Neutrophil (primary cell): Measurements from ENCODE around the gene FAM168B.

Experiments used
- H3K27ac ChIP-seq: fragments of 200-600 bp; sonication (generic); 2 replicates; pipeline ENCODE4 v1.5.1; 2016; ENCODE audit warnings: mild to moderate bottlenecking, moderate library complexity
- H3K27me3 ChIP-seq: fragments of 200-600 bp; sonication (generic); 2 replicates; pipeline ENCODE4 v1.6.0; 2016; ENCODE audit warnings: mild to moderate bottlenecking
- H3K36me3 ChIP-seq: fragments of 200-600 bp; sonication (generic); 2 replicates; pipeline ENCODE4 v1.5.1; 2017
- H3K4me1 ChIP-seq, 2 experiments: fragments of 200-600 bp in 1 of 2; sonication (generic) in 1 of 2; 1 replicate in 1 of 2; 2 replicates in 1 of 2; pipeline versions ENCODE4 v1.5.1 to v1.6.1; 2013 to 2016; ENCODE audit warnings: low read depth in 1 of 2, low read length in 1 of 2, mild to moderate bottlenecking in 1 of 2, moderate library complexity in 1 of 2; ENCODE audit not compliant: control insufficient read depth in 1 of 2, insufficient read depth in 1 of 2
- H3K4me3 ChIP-seq, 2 experiments: fragments of 200-600 bp in 1 of 2; sonication (generic) in 1 of 2; 1 replicate in 1 of 2; 2 replicates in 1 of 2; pipeline ENCODE4 v1.5.1; 2013 to 2016; ENCODE audit warnings: low read depth in 1 of 2, low read length in 1 of 2, mild to moderate bottlenecking in 1 of 2, moderate library complexity in 1 of 2
- H3K9me3 ChIP-seq: fragments of 200-600 bp; sonication (generic); 2 replicates; pipeline ENCODE4 v1.5.1; 2016
- TF ChIP-seq, protein P1 (sequence below): fragments of 200-600 bp; sonication (generic); IDR thresholded peaks from 2 replicates; pipeline ENCODE4 v1.5.1; 2016; ENCODE audit warnings: antibody characterized with exemption

FAM168B gene

GRCh38 chr2:131041402-131042147 is 51.7 kb downstream of the FAM168B start:
- H3K9me3 ChIP-seq, result no peaks in the 10 kb centered on the region
- TF ChIP-seq, protein P1, sequence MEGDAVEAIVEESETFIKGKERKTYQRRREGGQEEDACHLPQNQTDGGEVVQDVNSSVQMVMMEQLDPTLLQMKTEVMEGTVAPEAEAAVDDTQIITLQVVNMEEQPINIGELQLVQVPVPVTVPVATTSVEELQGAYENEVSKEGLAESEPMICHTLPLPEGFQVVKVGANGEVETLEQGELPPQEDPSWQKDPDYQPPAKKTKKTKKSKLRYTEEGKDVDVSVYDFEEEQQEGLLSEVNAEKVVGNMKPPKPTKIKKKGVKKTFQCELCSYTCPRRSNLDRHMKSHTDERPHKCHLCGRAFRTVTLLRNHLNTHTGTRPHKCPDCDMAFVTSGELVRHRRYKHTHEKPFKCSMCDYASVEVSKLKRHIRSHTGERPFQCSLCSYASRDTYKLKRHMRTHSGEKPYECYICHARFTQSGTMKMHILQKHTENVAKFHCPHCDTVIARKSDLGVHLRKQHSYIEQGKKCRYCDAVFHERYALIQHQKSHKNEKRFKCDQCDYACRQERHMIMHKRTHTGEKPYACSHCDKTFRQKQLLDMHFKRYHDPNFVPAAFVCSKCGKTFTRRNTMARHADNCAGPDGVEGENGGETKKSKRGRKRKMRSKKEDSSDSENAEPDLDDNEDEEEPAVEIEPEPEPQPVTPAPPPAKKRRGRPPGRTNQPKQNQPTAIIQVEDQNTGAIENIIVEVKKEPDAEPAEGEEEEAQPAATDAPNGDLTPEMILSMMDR, result no peak
- H3K36me3 ChIP-seq, result peaks cover 7% of the 10 kb centered on the region
- no peak overlapping the region for H3K4me3 ChIP-seq
- H3K27ac ChIP-seq, result no peak overlapping the region
- peaks cover 60% of the 10 kb centered on the region for H3K27me3 ChIP-seq
- H3K4me1 ChIP-seq, result no peaks in the 10 kb centered on the region

DNA sequence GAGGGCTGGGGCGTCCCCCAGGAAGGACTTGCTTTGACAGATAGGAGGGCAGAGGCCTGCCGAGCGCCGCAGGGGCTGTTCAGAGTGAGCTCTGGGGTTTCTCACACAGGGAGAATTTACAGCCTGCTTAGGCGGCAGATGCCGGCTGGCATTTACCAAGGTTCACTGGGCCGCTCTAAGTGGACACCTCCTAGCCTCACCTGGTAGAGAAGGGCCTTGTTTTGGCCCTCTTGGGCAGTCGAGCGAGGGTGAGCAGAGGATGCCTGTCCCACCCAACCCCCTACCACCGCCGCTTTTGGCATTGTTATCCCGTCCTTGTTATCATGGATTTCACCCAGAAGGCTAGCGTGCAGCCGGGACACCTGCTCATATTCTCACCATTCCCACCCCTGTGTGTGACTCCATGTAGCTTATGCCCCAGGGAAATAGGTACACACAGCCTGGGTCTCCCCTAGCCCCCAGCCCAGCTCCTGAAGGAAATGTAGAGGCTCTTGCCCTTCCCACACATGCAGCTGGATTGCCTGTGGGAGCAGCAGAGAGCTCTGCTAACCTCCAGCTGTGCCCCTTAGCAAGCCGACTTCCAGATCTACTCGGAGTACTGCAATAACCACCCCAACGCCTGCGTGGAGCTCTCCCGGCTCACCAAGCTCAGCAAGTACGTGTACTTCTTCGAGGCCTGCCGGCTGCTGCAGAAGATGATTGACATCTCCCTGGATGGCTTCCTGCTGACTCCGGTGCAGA is 52.4 kb downstream of the FAM168B start:
- H3K27me3 ChIP-seq, result peaks cover 68% of the 10 kb centered on the region
- no peaks in the 10 kb centered on the region for H3K36me3 ChIP-seq
- H3K4me3 ChIP-seq, result no peak overlapping the region
- TF ChIP-seq, protein P1, result no peak
- no peak overlapping the region for H3K27ac ChIP-seq
- no peaks in the 10 kb centered on the region for H3K9me3 ChIP-seq
- H3K4me1 ChIP-seq, result no peaks in the 10 kb centered on the region

DNA sequence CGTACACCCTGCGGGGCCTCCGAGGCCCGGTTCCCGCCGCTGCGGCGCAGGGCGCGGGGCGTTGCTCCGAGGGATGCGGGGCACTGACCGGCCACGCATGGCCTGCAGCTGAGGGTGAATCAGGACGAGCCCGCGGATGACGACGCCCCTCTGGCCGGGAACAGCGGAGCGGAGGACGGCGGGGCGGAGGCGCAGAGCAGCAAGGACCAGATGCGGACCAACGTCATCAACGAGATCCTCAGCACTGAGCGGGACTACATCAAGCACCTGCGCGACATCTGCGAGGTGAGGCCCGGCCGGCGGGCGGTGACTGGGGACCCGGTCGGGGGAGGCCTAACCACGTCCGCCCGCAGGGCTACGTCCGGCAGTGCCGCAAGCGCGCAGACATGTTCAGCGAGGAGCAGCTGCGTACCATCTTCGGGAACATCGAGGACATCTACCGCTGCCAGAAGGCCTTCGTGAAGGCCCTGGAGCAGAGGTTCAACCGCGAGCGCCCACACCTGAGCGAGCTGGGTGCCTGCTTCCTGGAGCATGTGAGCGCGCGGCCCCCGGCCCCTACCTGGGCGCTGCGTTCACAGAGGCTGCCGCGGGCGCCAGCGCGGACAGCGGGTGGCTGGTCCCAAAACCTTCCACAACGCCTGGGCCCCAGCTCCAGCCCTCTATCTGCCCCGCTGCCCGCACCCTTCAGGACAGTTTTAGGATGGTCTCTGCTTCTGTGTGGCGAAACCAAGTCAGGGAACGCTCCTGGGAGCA is 53.2 kb downstream of the FAM168B start:
- no peak overlapping the region for H3K4me3 ChIP-seq
- peaks cover 75% of the 10 kb centered on the region for H3K27me3 ChIP-seq
- TF ChIP-seq, protein P1, result no peak
- H3K4me1 ChIP-seq, result peaks cover 0 to 3% of the 10 kb centered on the region in 2 experiments
- H3K9me3 ChIP-seq, result no peaks in the 10 kb centered on the region
- no peak overlapping the region for H3K27ac ChIP-seq
- H3K36me3 ChIP-seq, result no peaks in the 10 kb centered on the region

GRCh38 chr2:131039535-131039907 is 53.7 kb downstream of the FAM168B start:
- TF ChIP-seq, protein P1, result no peak
- Histone ChIP-seq H3K36me3 (no peaks in the 10 kb centered on the region), H3K27me3 (peaks cover 81% of the 10 kb centered on the region), H3K4me3 (no peak overlapping the region), H3K4me1 (peaks cover 0 to 3% of the 10 kb centered on the region in 2 experiments), H3K9me3 (no peaks in the 10 kb centered on the region), H3K27ac (no peak overlapping the region)

GRCh38 chr2:131039101-131039440 is 54.2 kb downstream of the FAM168B start:
- Histone ChIP-seq H3K4me1 (peaks cover 0 to 3% of the 10 kb centered on the region in 2 experiments), H3K27ac (no peak overlapping the region), H3K27me3 (peaks cover 85% of the 10 kb centered on the region), H3K36me3 (no peaks in the 10 kb centered on the region), H3K9me3 (no peaks in the 10 kb centered on the region), H3K4me3 (no peak overlapping the region)
- TF ChIP-seq, protein P1, result no peak
